ENCODE data around the gene GRIK3.

GRIK3 gene

GRCh38 chr1:37002898-37003297, 31.4 kb downstream of the GRIK3 start:
- no peak for FAIRE-seq
- TF ChIP-seq CTCF (IDR thresholded peaks at IDR 0.05; ENCODE audit: insufficient read depth, missing control alignments): no peak

DNA sequence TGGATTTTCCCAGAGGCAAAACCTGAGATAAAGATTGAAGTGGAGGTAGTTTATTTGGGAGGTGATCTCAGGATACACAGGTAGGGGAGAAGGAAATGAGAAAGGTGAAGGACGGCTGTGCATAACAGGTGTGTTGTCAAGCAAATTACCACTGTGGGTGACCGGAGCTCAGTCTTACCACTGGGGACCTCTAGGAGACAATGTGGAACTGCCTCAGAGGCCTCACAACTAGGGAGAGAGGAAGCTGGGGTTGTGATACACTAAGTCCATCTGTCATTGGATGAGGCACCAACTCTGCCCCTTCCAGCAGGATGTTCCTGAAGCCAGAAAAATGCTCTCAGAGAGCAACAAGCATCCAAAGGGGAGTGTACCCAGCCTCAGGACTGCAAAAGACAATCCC, 32.6 kb downstream of the GRIK3 start:
- TF ChIP-seq CTCF (IDR thresholded peaks at IDR 0.05; ENCODE audit: insufficient read depth, missing control alignments): no peak
- no peak for DNase-seq (ENCODE audit: insufficient read length, low spot score)
- no peak for FAIRE-seq

More at GRCh38 chr1:37002898-37003297, 31.4 kb downstream of the GRIK3 start:
- no peak for DNase-seq (ENCODE audit: insufficient read length, low spot score)

- TF ChIP-seq CTCF (IDR thresholded peaks at IDR 0.05; ENCODE audit: insufficient read depth, missing control alignments): no peak
- peak; percentile 81 for DNase-seq (ENCODE audit: insufficient read length, low spot score)
- FAIRE-seq: peak; percentile 84
These were observed 38.2 kb downstream of the GRIK3 start for GRCh38 chr1:36996106-36996505.

- DNase-seq (ENCODE audit: insufficient read length, low spot score) (no peak), FAIRE-seq (no peak)
- no peak for TF ChIP-seq CTCF (IDR thresholded peaks at IDR 0.05; ENCODE audit: insufficient read depth, missing control alignments)
These were observed 39.4 kb downstream of the GRIK3 start for GRCh38 chr1:36994868-36995267.

DNA sequence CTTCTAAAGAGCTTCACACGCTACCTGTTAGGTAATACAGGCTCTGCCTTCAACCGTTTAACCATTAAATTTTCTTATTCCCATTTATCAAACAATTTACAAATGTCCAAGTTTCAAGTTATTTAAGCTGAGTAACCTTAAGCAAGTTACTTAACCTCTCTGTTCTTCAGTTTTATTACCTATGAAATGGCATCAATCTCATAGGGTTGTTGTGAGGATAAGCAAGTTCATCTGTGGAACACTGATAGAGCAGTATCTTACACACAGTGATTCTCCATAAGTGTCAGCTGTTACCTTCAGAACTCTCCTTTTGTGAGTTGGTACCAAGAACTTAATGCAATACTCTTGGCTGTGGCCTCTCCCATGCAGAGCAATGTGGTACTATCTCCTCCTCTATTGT, 40.0 kb downstream of the GRIK3 start:
- TF ChIP-seq CTCF (IDR thresholded peaks at IDR 0.05; ENCODE audit: insufficient read depth, missing control alignments): no peak
- DNase-seq (ENCODE audit: insufficient read length, low spot score): no peak
- FAIRE-seq: no peak

DNA sequence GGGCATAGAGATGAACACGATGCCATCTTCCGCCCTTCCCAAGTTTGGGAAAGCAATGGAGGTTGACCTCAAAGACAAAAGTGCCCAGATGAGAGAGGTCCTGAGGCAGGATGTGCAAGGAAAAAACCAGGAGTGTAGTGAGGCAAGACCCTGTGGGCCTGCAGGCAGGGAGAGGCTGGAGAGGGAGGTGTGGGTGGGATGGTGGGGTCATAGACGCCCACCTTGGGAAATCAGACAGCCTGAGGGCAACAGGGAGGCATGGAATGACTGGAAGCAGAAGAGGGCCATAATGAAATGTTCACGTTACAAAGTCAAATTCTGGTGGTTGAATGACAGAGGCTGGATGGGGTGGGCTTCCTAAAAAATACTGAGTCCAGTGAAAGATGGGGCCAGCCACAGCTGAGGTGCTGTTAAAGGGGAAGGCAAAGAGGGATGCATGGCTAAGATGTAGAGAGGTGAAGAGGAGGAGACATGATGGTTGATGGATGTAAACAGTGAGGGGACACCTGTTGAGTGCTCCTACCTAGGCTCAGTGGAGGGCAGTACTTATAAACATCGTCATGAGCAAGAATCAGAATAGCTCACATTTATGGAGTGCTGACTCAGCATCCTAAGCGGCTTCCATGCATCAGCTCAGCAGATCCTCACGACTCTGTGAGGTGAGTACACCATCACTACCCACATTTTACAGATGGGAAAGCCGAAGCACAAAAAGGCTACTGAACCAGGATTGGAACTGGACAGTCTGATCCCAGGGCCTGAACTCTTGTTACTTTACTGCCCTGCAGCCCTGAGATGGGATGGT, 42.0 kb downstream of the GRIK3 start:
- FAIRE-seq (no peak), DNase-seq (ENCODE audit: insufficient read length, low spot score) (no peak)
- no peak for TF ChIP-seq CTCF (IDR thresholded peaks at IDR 0.05; ENCODE audit: insufficient read depth, missing control alignments)

GRCh38 chr1:36991551-36991950, 42.8 kb downstream of the GRIK3 start:
- DNase-seq (ENCODE audit: insufficient read length, low spot score) (no peak), FAIRE-seq (no peak)
- no peak for TF ChIP-seq CTCF (IDR thresholded peaks at IDR 0.05; ENCODE audit: insufficient read depth, missing control alignments)
